Mucosa of descending colon (tissue), 3 donors: Measurements from ENCODE around the gene RACK1. TPM values are rescaled to one million over a fixed set of nuclear protein-coding genes. Genes with fewer than 3 reads are reported as not detected.
A peak's percentile ranks its signal among the peaks of the same experiment; 100 is the strongest.

Source experiments
- ATAC-seq: fragments of 200-7000 bp; cut with Tn5 transposase; one replicate; pipeline ENCODE4 v1.9.1; 2020; ENCODE audit warnings: mild to moderate bottlenecking, moderate library complexity
- DNase-seq, 3 donors: peaks; one replicate each; pipeline ENCODE4 v3.0.0-alpha.2; 2020
- H3K36me3 ChIP-seq: fragments of 200-600 bp; one replicate; pipeline ENCODE4 v1.8.0; 2021; ENCODE audit warnings: low read depth, mild to moderate bottlenecking
- H3K4me1 ChIP-seq: fragments of 200-600 bp; one replicate; pipeline ENCODE4 v1.8.0; 2021; ENCODE audit warnings: low read depth, mild to moderate bottlenecking
- H3K4me3 ChIP-seq: fragments of 200-600 bp; one replicate; pipeline ENCODE4 v1.8.0; 2021; ENCODE audit warnings: mild to moderate bottlenecking
- H3K9me3 ChIP-seq: fragments of 200-600 bp; one replicate; pipeline ENCODE4 v1.8.0; 2021; ENCODE audit warnings: mild to moderate bottlenecking
- CTCF ChIP-seq: fragments of 200-600 bp; IDR thresholded peaks from one replicate; pipeline ENCODE4 v1.8.0; 2022; ENCODE audit warnings: antibody characterized with exemption, mild to moderate bottlenecking
- intact Hi-C, 2 donors: fragments of 100-400 bp; cut with DNase I in 1 of 2; cut with micrococcal nuclease in 1 of 2; formaldehyde crosslinking; loops; one replicate each; pipeline versions ENCODE4 v1.11.0 to v1.11.1; 2022; cut with DNase I, micrococcal nuclease
- total RNA-seq, 3 donors: library from RNA; stranded (reverse); fragmentation: NEBNext Ultra II Directional in 2 of 3; extraction: Animal tissue kit (Norgen Biotek cat#: 25700) in 2 of 3; gene quantifications; one replicate each; pipeline versions ENCODE4 v1.2.1 to v1.2.4, GENCODE V29; 2021 to 2023
- donor health status: DM: no; HTN: no; CAD: no; lungs with moderate emphysema.
- donor health status: DM: no; HTN: no; CAD: no.
- donor health status: DM: no; HTN: yes; CAD: no.

The RACK1 gene
- total RNA-seq, 3 donors from 2014 or later: 1,078 to 1,367 (median 1,218) TPM

GRCh38 chr5:181223058-181223728 lies 20.5 kb downstream of the RACK1 start, which contains the start of gene TRIM41:
Gene TRIM41 (plus strand): TSS chr5:181223281. CDS start chr5:181224000, 719 bp downstream.
- intact Hi-C loops: loop anchor here in 1 of 2 donors (2.0 kb wide), 1 partner anchor 34 kb away; no protein-coding TSS in a partner anchor
- ATAC-seq (peak; percentile 85), DNase-seq (peak; percentile 98 to 100 (median 99))
- Histone ChIP-seq H3K4me1 (peaks cover 9% of the 10 kb centered on the region), H3K4me3 (peak within 1 kb of the TSS; percentile 67), H3K9me3 (no peaks in the 10 kb centered on the region), H3K36me3 (no peaks in the 10 kb centered on the region)
- no peak for TF ChIP-seq CTCF

- intact Hi-C loops: loop anchor here in 1 of 2 donors (2.0 kb wide), 1 partner anchor 34 kb away; no protein-coding TSS in a partner anchor
- Histone ChIP-seq H3K36me3 (no peaks in the 10 kb centered on the region), H3K4me1 (peaks cover 12% of the 10 kb centered on the region), H3K4me3 (peak overlapping the region; percentile 67), H3K9me3 (no peaks in the 10 kb centered on the region)
- no peak for DNase-seq
- ATAC-seq: no peak
- no peak for TF ChIP-seq CTCF
Observed at GRCh38 chr5:181222630-181223057, 21.1 kb downstream of the RACK1 start.

GRCh38 chr5:181221792-181222629 lies 21.7 kb downstream of the RACK1 start:
- intact Hi-C loops: loop anchor here in 1 of 2 donors (2.0 kb wide), 1 partner anchor 33 kb away; no protein-coding TSS in a partner anchor
- H3K9me3 ChIP-seq: no peaks in the 10 kb centered on the region
- peak overlapping the region; percentile 67 for H3K4me3 ChIP-seq
- peak; percentile 57 for ATAC-seq
- peak; percentile 95 to 99 (median 98) for DNase-seq
- H3K4me1 ChIP-seq: peaks cover 16% of the 10 kb centered on the region
- no peaks in the 10 kb centered on the region for H3K36me3 ChIP-seq
- TF ChIP-seq CTCF: no peak

GRCh38 chr5:181221105-181221791 lies 22.5 kb downstream of the RACK1 start:
- peaks cover 17% of the 10 kb centered on the region for H3K4me1 ChIP-seq
- H3K4me3 ChIP-seq: no peak overlapping the region
- DNase-seq (peak in 2 of 3 donors; percentile 45 to 52), ATAC-seq (no peak)
- H3K36me3 ChIP-seq: no peaks in the 10 kb centered on the region
- H3K9me3 ChIP-seq: no peaks in the 10 kb centered on the region
- intact Hi-C loops: no loop called here
- TF ChIP-seq CTCF: no peak

GRCh38 chr5:181220178-181220515 lies 23.6 kb downstream of the RACK1 start:
- H3K4me3 ChIP-seq: no peak overlapping the region
- H3K9me3 ChIP-seq: no peaks in the 10 kb centered on the region
- peaks cover 19% of the 10 kb centered on the region for H3K4me1 ChIP-seq
- DNase-seq (no peak), ATAC-seq (no peak)
- intact Hi-C loops: no loop called here
- H3K36me3 ChIP-seq: no peaks in the 10 kb centered on the region
- TF ChIP-seq CTCF: no peak
